ENCODE results near the gene IL10RA.

DNA sequence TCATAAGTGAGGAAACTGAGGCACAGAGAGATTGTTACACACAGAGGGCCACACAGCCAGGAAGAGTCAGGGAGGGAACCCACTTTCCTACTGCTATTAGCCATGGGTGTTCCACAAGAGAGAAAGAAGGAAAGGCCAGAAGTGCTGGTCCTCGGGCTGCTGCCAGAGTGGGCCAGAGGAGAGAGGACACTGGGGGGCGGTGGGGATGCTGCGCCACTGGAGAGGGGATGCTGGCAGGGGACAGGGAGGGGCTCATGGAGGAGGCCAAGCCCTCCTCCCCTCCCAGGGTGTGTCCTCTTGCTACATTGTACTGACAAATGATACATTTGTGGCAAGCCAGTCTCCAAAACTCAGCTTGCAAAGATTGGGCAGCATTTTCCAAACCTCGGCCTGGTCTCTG, 9.9 kb downstream of the IL10RA start:
- TF ChIP-seq YY1 (IDR thresholded peaks at IDR 0.05; ENCODE audit: insufficient read depth, insufficient read length) (no peak), ZNF274 (IDR thresholded peaks at IDR 0.05; ENCODE audit: low read depth, low read length) (no peak), SUZ12 (IDR thresholded peaks at IDR 0.05; ENCODE audit: extremely low read depth, insufficient read depth, insufficient read length) (no peak)
